GM12872 (cell line): ENCODE results near the gene SNX18.

ENCODE experiments used
- TF ChIP-seq, protein P1 (sequence below): IDR thresholded peaks from 3 replicates; pipeline ENCODE4 v1.5.1; 2011; ENCODE audit warnings: low read depth, mild to moderate bottlenecking, low read length, moderate library complexity; ENCODE audit not compliant: insufficient read depth

Gene SNX18

DNA sequence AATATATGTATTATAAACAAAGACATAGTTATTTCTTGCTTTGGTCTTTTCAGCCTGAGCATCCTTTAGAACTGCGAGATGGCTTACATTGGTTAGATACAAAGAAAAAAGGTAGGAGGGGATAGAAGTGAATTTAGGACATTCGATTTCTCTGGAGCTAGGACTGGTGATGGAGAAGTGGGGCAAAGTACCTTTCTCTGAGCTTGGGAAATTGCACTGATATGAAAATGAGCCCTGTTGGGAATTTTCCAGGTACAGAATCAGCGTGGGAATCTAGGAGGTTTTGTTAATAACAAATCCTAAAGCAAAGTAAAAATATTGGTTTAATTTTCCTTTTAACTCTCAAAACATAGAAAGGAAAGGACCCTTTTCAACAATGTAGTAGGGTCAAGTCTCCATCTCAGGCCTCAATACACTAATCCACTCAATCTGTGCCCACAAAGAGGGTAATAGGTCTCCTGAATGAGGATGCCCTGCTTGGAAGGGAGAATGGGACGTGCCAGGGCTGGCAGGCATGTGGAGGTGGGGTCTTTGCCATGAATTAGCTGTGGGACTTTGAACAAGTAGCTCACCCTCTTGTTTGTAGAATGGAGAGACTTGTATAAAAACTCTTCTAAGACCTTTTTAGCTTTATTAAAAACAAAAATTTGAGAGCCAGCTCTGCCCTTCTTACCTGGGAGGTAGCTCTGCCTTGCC lies 17.7 kb downstream of the SNX18 start:
- TF ChIP-seq, protein P1, sequence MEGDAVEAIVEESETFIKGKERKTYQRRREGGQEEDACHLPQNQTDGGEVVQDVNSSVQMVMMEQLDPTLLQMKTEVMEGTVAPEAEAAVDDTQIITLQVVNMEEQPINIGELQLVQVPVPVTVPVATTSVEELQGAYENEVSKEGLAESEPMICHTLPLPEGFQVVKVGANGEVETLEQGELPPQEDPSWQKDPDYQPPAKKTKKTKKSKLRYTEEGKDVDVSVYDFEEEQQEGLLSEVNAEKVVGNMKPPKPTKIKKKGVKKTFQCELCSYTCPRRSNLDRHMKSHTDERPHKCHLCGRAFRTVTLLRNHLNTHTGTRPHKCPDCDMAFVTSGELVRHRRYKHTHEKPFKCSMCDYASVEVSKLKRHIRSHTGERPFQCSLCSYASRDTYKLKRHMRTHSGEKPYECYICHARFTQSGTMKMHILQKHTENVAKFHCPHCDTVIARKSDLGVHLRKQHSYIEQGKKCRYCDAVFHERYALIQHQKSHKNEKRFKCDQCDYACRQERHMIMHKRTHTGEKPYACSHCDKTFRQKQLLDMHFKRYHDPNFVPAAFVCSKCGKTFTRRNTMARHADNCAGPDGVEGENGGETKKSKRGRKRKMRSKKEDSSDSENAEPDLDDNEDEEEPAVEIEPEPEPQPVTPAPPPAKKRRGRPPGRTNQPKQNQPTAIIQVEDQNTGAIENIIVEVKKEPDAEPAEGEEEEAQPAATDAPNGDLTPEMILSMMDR = no peak

DNA sequence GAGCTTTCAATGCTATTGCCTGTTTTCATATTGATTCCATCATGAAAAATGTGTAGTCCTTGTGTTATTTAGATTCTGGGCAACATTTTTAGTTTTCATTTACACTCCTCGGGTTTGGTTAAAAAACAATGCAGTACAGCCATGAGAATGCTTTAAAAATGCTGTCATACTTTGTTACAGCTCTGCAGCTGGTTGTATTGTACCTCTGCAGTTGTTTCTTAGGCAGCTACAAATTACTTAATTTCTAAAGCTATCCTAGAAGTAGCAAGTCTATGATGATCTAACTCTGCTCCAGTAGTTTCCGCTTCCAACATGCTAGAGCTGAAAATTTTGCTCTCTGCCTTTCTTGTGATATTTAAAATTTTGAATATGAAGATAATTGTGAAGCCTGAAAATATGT lies 20.2 kb downstream of the SNX18 start:
- TF ChIP-seq, protein P1 = no peak

DNA sequence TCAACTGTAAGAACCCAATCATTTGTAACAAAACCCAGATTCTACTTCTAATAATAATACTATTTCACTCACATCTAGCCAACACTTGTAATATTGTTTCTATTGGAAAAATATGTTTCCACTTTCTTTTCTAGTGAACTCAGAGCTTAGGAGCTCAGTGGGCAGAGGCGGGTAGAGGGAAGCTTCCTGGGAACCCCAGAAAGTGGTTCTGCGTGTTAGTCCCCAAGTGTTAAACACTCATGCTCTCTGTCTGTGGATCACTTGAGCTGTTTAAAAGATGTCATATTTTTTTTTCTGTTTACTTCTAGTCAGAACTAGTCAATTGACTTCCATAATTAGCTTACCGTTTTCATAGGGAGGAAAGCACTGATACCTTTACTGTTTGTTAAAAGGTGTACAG lies 20.6 kb downstream of the SNX18 start:
- TF ChIP-seq, protein P1 = no peak

- TF ChIP-seq, protein P1 = no peak
Observed at GRCh38 chr5:54539001-54539400, 21.4 kb downstream of the SNX18 start.

GRCh38 chr5:54540286-54540685 lies 22.7 kb downstream of the SNX18 start:
- TF ChIP-seq, protein P1 = no peak

- TF ChIP-seq, protein P1 = no peak
Observed at GRCh38 chr5:54541823-54542783, 24.5 kb downstream of the SNX18 start.

DNA sequence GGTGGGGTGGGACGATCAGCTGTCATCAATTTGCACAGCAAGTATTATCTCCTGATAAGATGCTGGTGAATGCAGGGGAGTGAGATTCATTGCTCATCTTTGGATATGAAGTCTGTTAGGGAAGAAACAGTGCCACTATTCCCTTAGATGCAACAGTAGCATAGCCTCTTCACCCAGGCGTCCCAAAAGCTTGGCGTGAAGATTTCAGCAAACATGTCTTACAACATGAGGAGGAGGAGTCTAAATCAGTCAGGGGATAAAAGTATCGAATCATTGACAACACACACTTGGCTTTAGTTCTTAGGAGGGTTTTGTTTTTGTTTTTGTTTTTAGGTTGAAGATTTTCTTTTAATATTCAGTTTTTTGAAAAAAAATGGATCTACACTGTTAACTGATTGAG lies 26.5 kb downstream of the SNX18 start:
- TF ChIP-seq, protein P1 = no peak
